HepG2 (cell line): ENCODE data around the gene CLASRP. TPM values are rescaled to one million over a fixed set of nuclear protein-coding genes. Genes with fewer than 3 reads are reported as not detected.

ENCODE experiments used
- ATAC-seq: fragments of 200-7000 bp; cut with Tn5 transposase; 3 replicates; pipeline ENCODE4 v1.9.1; 2020; ENCODE audit warnings: mild to moderate bottlenecking, moderate library complexity
- BruUV-seq: library from RNA; stranded (reverse); fragments of 400-500 nt; replicated peaks from 2 replicates; lab custom pipeline; 2021; lab: Mats Ljungman, UMichigan
- CTCF ChIA-PET: fragments of 300-600 bp; formaldehyde crosslinking; extraction: SDS; loops from one replicate; lab custom pipeline; 2021; ENCODE audit warnings: low total read pairs, inconsistent platforms, low intra/inter-chr PET ratio; lab: Yijun Ruan, JAX
- POLR2A ChIA-PET: fragments of 350-600 bp; sonication (Branson Sonifier 250); formaldehyde crosslinking; loops from one replicate; lab custom pipeline; 2020; ENCODE audit warnings: antibody characterized with exemption, inconsistent platforms; lab: Yijun Ruan, JAX
- DNase-seq: peaks from one replicate; pipeline ENCODE4 v3.0.0-alpha.2; 2015; ENCODE audit warnings: low spot score
- FAIRE-seq: peaks from 3 replicates; lab custom pipeline; 2011; peaks lifted over from hg19 to GRCh38; lab: Jason Lieb, UNC
- H2AFZ ChIP-seq: one replicate; pipeline ENCODE4 v1.6.1; 2011; ENCODE audit warnings: low read length, inconsistent platforms
- H3K27ac ChIP-seq: fragments of 300-600 bp; 3 replicates; pipeline ENCODE4 v1.8.0; 2011; ENCODE audit warnings: mixed run types, mild to moderate bottlenecking, mixed read lengths, low read length, inconsistent platforms; ENCODE audit not compliant: insufficient read depth; ENCODE audit errors: extremely low read length
- H3K27me3 ChIP-seq, 2 experiments: fragments of 200-600 bp in 1 of 2; 2 replicates in 1 of 2; 3 replicates in 1 of 2; pipeline versions ENCODE4 v1.6.0 to v1.8.0; 2011; ENCODE audit warnings: low read length in 2 of 2, mild to moderate bottlenecking in 2 of 2, moderate library complexity in 2 of 2, inconsistent platforms in 1 of 2; ENCODE audit not compliant: insufficient read depth in 2 of 2, control insufficient read depth in 1 of 2
- H3K36me3 ChIP-seq, 2 experiments: fragments of 200-600 bp in 1 of 2; replicated peaks in 1 of 2; 2 replicates in 1 of 2; 3 replicates in 1 of 2; pipeline versions ENCODE4 v1.5.1 to v1.8.0; 2011; ENCODE audit warnings: low read length in 2 of 2, inconsistent platforms in 1 of 2; ENCODE audit not compliant: insufficient read depth in 2 of 2, control insufficient read depth in 1 of 2
- H3K4me1 ChIP-seq: 2 replicates; pipeline ENCODE4 v1.5.1; 2012; ENCODE audit warnings: low read length, inconsistent platforms; ENCODE audit not compliant: insufficient read depth
- H3K4me2 ChIP-seq: 2 replicates; pipeline ENCODE4 v1.6.0; 2011; ENCODE audit warnings: low read depth, low read length, inconsistent platforms
- H3K4me3 ChIP-seq, 3 experiments: fragments of 200-600 bp in 1 of 3; sonication (generic), shearing (Covaris generic) in 1 of 3; replicated peaks in 1 of 3; 2 replicates each; pipeline ENCODE4 v1.5.1; 2011 to 2016; ENCODE audit warnings: low read length in 3 of 3, inconsistent platforms in 2 of 3, low read depth in 2 of 3, mild to moderate bottlenecking in 2 of 3, control low read depth in 1 of 3, mixed read lengths in 1 of 3; ENCODE audit not compliant: insufficient read depth in 1 of 3
- H3K79me2 ChIP-seq: one replicate; pipeline ENCODE4 v1.6.1; 2011; ENCODE audit warnings: low read length, inconsistent platforms; ENCODE audit not compliant: insufficient read depth
- H3K9ac ChIP-seq: 2 replicates; pipeline ENCODE4 v1.6.0; 2011; ENCODE audit warnings: mild to moderate bottlenecking, low read depth, low read length, inconsistent platforms; ENCODE audit not compliant: insufficient read depth
- H3K9me3 ChIP-seq: 2 replicates; pipeline ENCODE4 v1.5.1; 2012; ENCODE audit warnings: mild to moderate bottlenecking, low read length
- H4K20me1 ChIP-seq: 2 replicates; pipeline ENCODE4 v1.6.0; 2011; ENCODE audit warnings: inconsistent platforms, mild to moderate bottlenecking, low read length, moderate library complexity; ENCODE audit not compliant: insufficient read depth
- FOXK1 ChIP-seq: sonication (generic); formaldehyde crosslinking; IDR thresholded peaks from 2 replicates; pipeline ENCODE4 v1.4.0; 2020; ENCODE audit warnings: low read depth, missing genetic modification reagents, borderline replicate concordance
- MATR3 ChIP-seq: sonication (generic); formaldehyde crosslinking; IDR thresholded peaks from 2 replicates; pipeline ENCODE4 v1.4.0; 2020; ENCODE audit warnings: missing genetic modification reagents
- NFE2L1 ChIP-seq: sonication (generic); formaldehyde crosslinking; IDR thresholded peaks from 2 replicates; pipeline ENCODE4 v1.4.0; 2020; ENCODE audit warnings: missing genetic modification reagents, mild to moderate bottlenecking, borderline replicate concordance
- PTBP1 ChIP-seq: fragments of 200-400 bp; formaldehyde crosslinking; IDR thresholded peaks from 2 replicates; pipeline ENCODE4 v1.6.1; 2018; ENCODE audit warnings: low read length, low read depth; ENCODE audit not compliant: poor library complexity, severe bottlenecking
- THYN1 ChIP-seq: sonication (generic); formaldehyde crosslinking; IDR thresholded peaks from 2 replicates; pipeline ENCODE4 v1.8.1; 2023; ENCODE audit warnings: low read depth, mild to moderate bottlenecking, moderate library complexity, missing genetic modification reagents, borderline replicate concordance
- ZNF329 ChIP-seq: sonication (generic); formaldehyde crosslinking; IDR thresholded peaks from 2 replicates; pipeline ENCODE4 v1.9.0; 2021; ENCODE audit warnings: low read depth, mild to moderate bottlenecking, missing genetic modification reagents
- ZNF768 ChIP-seq: sonication (generic); formaldehyde crosslinking; IDR thresholded peaks from 2 replicates; pipeline ENCODE4 v1.4.0; 2020; ENCODE audit warnings: missing genetic modification reagents
- ZNF777 ChIP-seq: sonication (generic); formaldehyde crosslinking; IDR thresholded peaks from 2 replicates; pipeline ENCODE4 v1.4.0; 2020; ENCODE audit warnings: missing genetic modification reagents
- ZNF788 ChIP-seq: sonication (generic); formaldehyde crosslinking; IDR thresholded peaks from 2 replicates; pipeline ENCODE4 v1.5.0; 2020; ENCODE audit warnings: mild to moderate bottlenecking, missing genetic modification reagents, borderline replicate concordance
- whole genome bisulfite sequencing: methylation state at CpG from one replicate; pipeline ENCODE4 v1.1.6; 2017; ENCODE audit warnings: low lambda C conversion rate; 5-methylcytosine and 5-hydroxymethylcytosine counted together
- in situ Hi-C: cut with HindIII; loops from 2 replicates; pipeline ENCODE4 v1.10.0; 2017; ENCODE audit warnings: low pct_unique_long_range_greater_than_20kb; ENCODE audit not compliant: extremely low pct_ligation_motif_present
- intact Hi-C: fragments of 100-400 bp; cut with micrococcal nuclease; formaldehyde crosslinking; loops from one replicate; pipeline ENCODE4 v1.10.0; 2022; ENCODE audit not compliant: unreplicated experiment
- polyA plus RNA-seq, 8 experiments: library from polyadenylated mRNA; depleted of rRNA in 3 of 8; stranded (reverse) in 7 of 8; unstranded in 1 of 8; fragments of >200 nt; fragmentation: Illumina TruSeq in 4 of 8; extraction: Trizol in 4 of 8; gene quantifications; 2 replicates each; pipeline versions ENCODE4 v1.2.1 to v1.2.3, GENCODE V29; 2011 to 2016; ENCODE audit warnings: low read depth in 4 of 8, missing spikeins in 1 of 8, mixed read lengths in 1 of 8; ENCODE audit not compliant: insufficient read depth in 1 of 8
- total RNA-seq, 5 experiments: library from RNA; depleted of rRNA; stranded (reverse); fragments of >200 nt; fragmentation: Illumina TruSeq; extraction: Trizol; gene quantifications; 2 replicates each; pipeline ENCODE4 v1.2.3, GENCODE V29; 2016; ENCODE audit warnings: low read depth in 1 of 5
- TF ChIP-seq, protein P1 (sequence below): sonication (generic); formaldehyde crosslinking; IDR thresholded peaks from 2 replicates; pipeline ENCODE4 v1.5.0; 2020; ENCODE audit warnings: missing genetic modification reagents

The CLASRP gene
- total and polyA plus RNA-seq, 2 of the 13 experiments (the other 11 are each of a cell fraction or from before 2014, with no cell fraction given): 32.0 to 51.4 TPM

DNA sequence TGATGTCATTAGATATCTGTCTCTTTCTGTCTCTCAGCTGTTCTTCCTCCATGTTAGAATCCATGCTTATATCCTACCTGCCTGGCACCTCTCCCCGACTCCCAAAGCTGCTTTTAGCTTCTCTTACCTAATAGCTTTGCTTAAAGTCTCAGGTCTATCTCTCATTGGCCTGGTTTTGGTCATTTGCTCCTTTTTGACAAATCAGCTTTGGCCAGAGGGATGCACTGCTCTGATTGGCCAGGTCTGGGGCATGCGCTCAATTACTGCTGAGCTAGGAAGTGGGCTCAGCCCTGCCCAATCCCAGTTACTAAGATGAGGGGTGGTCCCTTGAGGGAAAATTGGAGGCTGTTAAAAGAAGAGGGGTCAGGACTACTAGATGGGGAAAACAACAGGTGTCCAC lies 11.5 kb upstream of the CLASRP start:
- DNase-seq (no peak), ATAC-seq (peak; percentile 30; the same call in 1 of the 3 replicates), FAIRE-seq (no peak)
- Histone ChIP-seq H3K4me2 (no peak overlapping the region), H3K79me2 (no peaks in the 10 kb centered on the region), H2AFZ (no peak overlapping the region), H3K27ac (no peak overlapping the region), H3K4me3 (no peak overlapping the region), H3K27me3 (no peaks in the 10 kb centered on the region), H3K4me1 (peaks cover 14% of the 10 kb centered on the region), H3K9me3 (no peaks in the 10 kb centered on the region), H4K20me1 (no peaks in the 10 kb centered on the region), H3K9ac (no peak overlapping the region), H3K36me3 (no peaks in the 10 kb centered on the region)
- intact Hi-C loops: no loop called here
- WGBS: 90% methylated on average over 2 of the region's 2 CpGs
- no TSS peak for BruUV-seq
- POLR2A ChIA-PET: interaction anchor here (1.4 to 2.3 kb wide), 2 partner anchors 11 to 12 kb away, joined by 4 to 7 read pairs; partner anchors contain the start of gene CLASRP
- in situ Hi-C loops: no loop called here
- TF ChIP-seq ZNF329 (CRISPR knock-in tag) (peak; percentile 69; the same call in 1 of the 2 replicates), MATR3 (CRISPR knock-in tag) (no peak), NFE2L1 (CRISPR knock-in tag) (no peak), ZNF777 (CRISPR knock-in tag) (no peak)
- TF ChIP-seq, protein P1, sequence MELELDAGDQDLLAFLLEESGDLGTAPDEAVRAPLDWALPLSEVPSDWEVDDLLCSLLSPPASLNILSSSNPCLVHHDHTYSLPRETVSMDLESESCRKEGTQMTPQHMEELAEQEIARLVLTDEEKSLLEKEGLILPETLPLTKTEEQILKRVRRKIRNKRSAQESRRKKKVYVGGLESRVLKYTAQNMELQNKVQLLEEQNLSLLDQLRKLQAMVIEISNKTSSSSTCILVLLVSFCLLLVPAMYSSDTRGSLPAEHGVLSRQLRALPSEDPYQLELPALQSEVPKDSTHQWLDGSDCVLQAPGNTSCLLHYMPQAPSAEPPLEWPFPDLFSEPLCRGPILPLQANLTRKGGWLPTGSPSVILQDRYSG (CRISPR knock-in tag): no peak
- CTCF ChIA-PET: no interaction called here

GRCh38 chr19:45030825-45031224 lies 8.0 kb upstream of the CLASRP start:
- intact Hi-C loops: no loop called here
- no TSS peak for BruUV-seq
- no peak for ATAC-seq
- no peaks in the 10 kb centered on the region for H3K9me3 ChIP-seq
- in situ Hi-C loops: no loop called here
- WGBS: 95% methylated on average over 6 of the region's 6 CpGs
- POLR2A ChIA-PET: no interaction called here
- no peak overlapping the region for H3K4me2 ChIP-seq
- no peaks in the 10 kb centered on the region for H3K27me3 ChIP-seq
- H3K27ac ChIP-seq: no peak overlapping the region
- no peaks in the 10 kb centered on the region for H4K20me1 ChIP-seq
- peaks cover 21% of the 10 kb centered on the region for H3K4me1 ChIP-seq
- no peak for FAIRE-seq
- CTCF ChIA-PET: no interaction called here
- TF ChIP-seq PTBP1 (no peak), ZNF768 (CRISPR knock-in tag) (peak; percentile 22; the same call in 1 of the 2 replicates), ZNF788 (CRISPR knock-in tag) (no peak), THYN1 (no peak), FOXK1 (CRISPR knock-in tag) (no peak)
- TF ChIP-seq, all 625 proteins: peak for 1
- Histone ChIP-seq H3K36me3 (no peaks in the 10 kb centered on the region), H2AFZ (no peak overlapping the region), H3K9ac (no peak overlapping the region), H3K79me2 (no peaks in the 10 kb centered on the region), H3K4me3 (no peak overlapping the region)
- no peak for DNase-seq
